Measurements from ENCODE around the gene DICER1.
"Not testable (repeated sequence)": the region's sequence is repeated elsewhere in the genome, so short reads cannot be mapped to it uniquely, and the experiment has no call there.

The DICER1 gene

GRCh38 chr14:95185033-95185766 is 27.9 kb upstream of the DICER1 start:
- DNase-seq (ENCODE audit: extremely low read depth, low read depth): no peak
- no peak overlapping the region for H3K4me3 ChIP-seq (replicated peaks; ENCODE audit: low read depth, low read length)
- no peak for TF ChIP-seq CTCF (IDR thresholded peaks at IDR 0.05; ENCODE audit: low read depth, low read length, missing control alignments)

- no peak for TF ChIP-seq CTCF (IDR thresholded peaks at IDR 0.05; ENCODE audit: low read depth, low read length, missing control alignments)
- no peak overlapping the region for H3K4me3 ChIP-seq (replicated peaks; ENCODE audit: low read depth, low read length)
These were observed 27.1 kb upstream of the DICER1 start for GRCh38 chr14:95184413-95184790.

GRCh38 chr14:95183532-95184412 is 26.4 kb upstream of the DICER1 start:
- no peak for TF ChIP-seq CTCF (IDR thresholded peaks at IDR 0.05; ENCODE audit: low read depth, low read length, missing control alignments)
- H3K4me3 ChIP-seq (replicated peaks; ENCODE audit: low read depth, low read length): no peak overlapping the region
- DNase-seq (ENCODE audit: extremely low read depth, low read depth): no peak

More at GRCh38 chr14:95184413-95184790, 27.1 kb upstream of the DICER1 start:
- DNase-seq (ENCODE audit: extremely low read depth, low read depth): no peak

GRCh38 chr14:95183082-95183481 is 25.8 kb upstream of the DICER1 start:
- H3K4me3 ChIP-seq (replicated peaks; ENCODE audit: low read depth, low read length): no peak overlapping the region
- no peak for TF ChIP-seq CTCF (IDR thresholded peaks at IDR 0.05; ENCODE audit: low read depth, low read length, missing control alignments)
- no peak for DNase-seq (ENCODE audit: extremely low read depth, low read depth)

- no peak for TF ChIP-seq CTCF (IDR thresholded peaks at IDR 0.05; ENCODE audit: low read depth, low read length, missing control alignments)
- H3K4me3 ChIP-seq (replicated peaks; ENCODE audit: low read depth, low read length): no peak overlapping the region
- DNase-seq (ENCODE audit: extremely low read depth, low read depth): no peak
These were observed 25.1 kb upstream of the DICER1 start for GRCh38 chr14:95182379-95182778.

GRCh38 chr14:95180966-95181741 is 23.8 kb upstream of the DICER1 start:
- DNase-seq (ENCODE audit: extremely low read depth, low read depth): no peak
- no peak overlapping the region for H3K4me3 ChIP-seq (replicated peaks; ENCODE audit: low read depth, low read length)
- TF ChIP-seq CTCF (IDR thresholded peaks at IDR 0.05; ENCODE audit: low read depth, low read length, missing control alignments): no peak

GRCh38 chr14:95175670-95176069 is 18.3 kb upstream of the DICER1 start:
- not testable (repeated sequence) for H3K4me3 ChIP-seq (replicated peaks; ENCODE audit: low read depth, low read length); DNase-seq (ENCODE audit: extremely low read depth, low read depth)
